ENCODE results near the gene PIP5K1B. TPM values are rescaled to one million over a fixed set of nuclear protein-coding genes. Genes with fewer than 3 reads are reported as not detected.
A peak's percentile ranks its signal among the peaks of the same experiment; 100 is the strongest.

PIP5K1B gene
- total and polyA plus RNA-seq, 4 experiments from 2014 or later, result 0.12 to 0.25 TPM; not detected in 2

DNA sequence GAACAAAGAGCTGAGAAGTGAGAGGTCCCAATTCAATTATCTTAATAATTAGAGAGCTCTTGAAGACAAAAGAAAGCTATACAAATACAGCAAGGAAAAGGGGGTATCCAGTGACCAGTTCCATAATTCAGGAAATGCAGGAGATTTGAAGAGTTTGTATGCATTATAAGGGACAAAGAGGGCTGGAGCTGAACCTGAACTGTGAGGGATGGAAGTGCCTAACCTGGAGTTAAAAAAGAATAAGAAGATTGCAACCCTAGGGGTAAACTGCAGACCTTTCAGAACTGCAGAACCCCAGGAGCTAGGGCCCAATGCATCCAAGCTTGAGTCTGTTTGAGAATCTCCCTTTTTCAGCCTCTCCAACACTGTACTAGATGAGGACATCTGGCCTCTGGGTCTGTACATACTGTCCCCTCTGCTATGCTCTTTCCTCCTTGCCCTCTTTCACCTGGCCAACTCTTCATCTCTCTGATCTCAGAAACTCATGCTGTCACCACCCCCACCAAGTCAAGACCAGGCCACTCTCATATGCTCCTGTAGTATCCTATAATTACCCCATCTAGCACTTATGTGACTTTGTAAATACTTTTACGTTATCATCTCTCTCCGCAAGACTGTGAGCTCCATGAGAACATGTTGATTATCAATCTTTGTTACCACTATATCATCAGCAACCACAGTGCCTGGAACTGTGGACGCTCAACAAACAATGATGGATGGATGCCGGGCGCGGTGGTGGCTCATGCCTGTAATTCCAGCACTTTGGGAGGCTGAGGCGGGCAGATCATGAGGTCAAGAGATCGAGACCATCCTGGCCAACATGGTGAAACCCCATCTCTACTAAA is 315.5 kb downstream of the PIP5K1B start:
- Histone ChIP-seq H3K9me3 (ENCODE audit: control insufficient read depth in 1 of 2, low read length in 2 of 2) (no peaks in the 10 kb centered on the region), H3K4me1 (ENCODE audit: insufficient read depth, low read length) (peaks cover 24% of the 10 kb centered on the region), H3K36me3 (ENCODE audit: insufficient read depth, low read length) (no peaks in the 10 kb centered on the region), H3K27me3 (ENCODE audit: insufficient read depth, low read length) (no peaks in the 10 kb centered on the region), H3K4me3 (ENCODE audit: low read length in 2 of 2) (no peak overlapping the region), H3K27ac (ENCODE audit: low read depth, low read length) (no peak overlapping the region)
- H3K27ac Mint-ChIP-seq, result peak overlapping the region; percentile 1 to 86 (median 68)
- CTCF ChIA-PET (ENCODE audit: partially characterized antibody), result interaction anchor here (0.9 to 2.8 kb wide), 12 partner anchors 8 to 437 kb away, joined by 3 to 40 read pairs (median 4); partner anchors contain the start of gene FXN
- H3K4me3 Mint-ChIP-seq, result peak overlapping the region in 6 of 8 donors; percentile 7 to 73 (median 58)
- H3K36me3 Mint-ChIP-seq, result no peaks in the 10 kb centered on the region
- intact Hi-C loops (cut with micrococcal nuclease), result loop anchor here (1.0 kb wide), 1 partner anchor 15 kb away; the partner anchor contains the start of gene FXN
- peaks cover 0 to 3% (median 0%) of the 10 kb centered on the region in 8 donors for H3K9me3 Mint-ChIP-seq
- peaks cover 17 to 35% (median 25%) of the 10 kb centered on the region in 4 donors for H3K4me1 Mint-ChIP-seq
- DNase-seq, result no peak
- H3K27me3 Mint-ChIP-seq, result no peaks in the 10 kb centered on the region
- POLR2A ChIA-PET (ENCODE audit: partially characterized antibody), result interaction anchor here (1.0 to 1.8 kb wide), 9 partner anchors 8 to 241 kb away, joined by 3 to 18 read pairs (median 6); partner anchors contain the start of gene FXN

DNA sequence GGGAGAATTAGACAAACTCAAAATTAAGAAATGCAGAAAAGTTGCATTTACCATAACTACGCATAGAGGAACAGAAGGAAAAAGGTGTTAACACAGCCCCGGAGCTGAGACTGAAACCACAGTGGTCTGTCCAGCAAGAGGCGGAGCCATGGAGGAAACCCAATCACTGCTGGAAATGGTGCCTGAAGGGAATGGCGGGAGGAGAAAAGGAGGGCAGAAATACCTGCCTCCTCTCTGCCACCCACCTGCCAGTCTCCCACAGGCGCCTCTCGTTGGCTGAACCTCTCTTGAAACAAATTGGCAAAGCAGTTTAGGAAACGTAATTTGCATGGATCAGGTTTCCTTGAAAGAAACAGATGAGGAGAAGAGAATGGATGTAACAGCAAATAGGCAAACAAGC is 318.6 kb downstream of the PIP5K1B start:
- H3K4me3 ChIP-seq (ENCODE audit: low read length in 2 of 2), result no peak overlapping the region
- Mint-ChIP-seq H3K4me3 (no peak overlapping the region), H3K27ac (peak overlapping the region in 1 of 7 donors; percentile 32), H3K9me3 (peaks cover 0 to 2% (median 0%) of the 10 kb centered on the region in 8 donors), H3K27me3 (no peaks in the 10 kb centered on the region), H3K4me1 (peaks cover 28 to 44% (median 37%) of the 10 kb centered on the region in 4 donors), H3K36me3 (no peaks in the 10 kb centered on the region)
- POLR2A ChIA-PET (ENCODE audit: partially characterized antibody), result interaction anchor here (2.6 kb wide), 1 partner anchor 12 kb away, joined by 14 read pairs; the partner anchor contains the start of gene FXN
- H3K36me3 ChIP-seq (ENCODE audit: insufficient read depth, low read length), result no peaks in the 10 kb centered on the region
- DNase-seq, result no peak
- no peak overlapping the region for H3K27ac ChIP-seq (ENCODE audit: low read depth, low read length)
- peaks cover 42% of the 10 kb centered on the region for H3K4me1 ChIP-seq (ENCODE audit: insufficient read depth, low read length)
- intact Hi-C loops (cut with micrococcal nuclease), result no loop called here
- no peaks in the 10 kb centered on the region for H3K27me3 ChIP-seq (ENCODE audit: insufficient read depth, low read length)
- no peaks in the 10 kb centered on the region for H3K9me3 ChIP-seq (ENCODE audit: control insufficient read depth in 1 of 2, low read length in 2 of 2)
- CTCF ChIA-PET (ENCODE audit: partially characterized antibody), result interaction anchor here (1.8 to 5.3 kb wide), 3 partner anchors 11 to 26 kb away, joined by 6 to 43 read pairs (median 7); partner anchors contain the start of gene FXN

DNA sequence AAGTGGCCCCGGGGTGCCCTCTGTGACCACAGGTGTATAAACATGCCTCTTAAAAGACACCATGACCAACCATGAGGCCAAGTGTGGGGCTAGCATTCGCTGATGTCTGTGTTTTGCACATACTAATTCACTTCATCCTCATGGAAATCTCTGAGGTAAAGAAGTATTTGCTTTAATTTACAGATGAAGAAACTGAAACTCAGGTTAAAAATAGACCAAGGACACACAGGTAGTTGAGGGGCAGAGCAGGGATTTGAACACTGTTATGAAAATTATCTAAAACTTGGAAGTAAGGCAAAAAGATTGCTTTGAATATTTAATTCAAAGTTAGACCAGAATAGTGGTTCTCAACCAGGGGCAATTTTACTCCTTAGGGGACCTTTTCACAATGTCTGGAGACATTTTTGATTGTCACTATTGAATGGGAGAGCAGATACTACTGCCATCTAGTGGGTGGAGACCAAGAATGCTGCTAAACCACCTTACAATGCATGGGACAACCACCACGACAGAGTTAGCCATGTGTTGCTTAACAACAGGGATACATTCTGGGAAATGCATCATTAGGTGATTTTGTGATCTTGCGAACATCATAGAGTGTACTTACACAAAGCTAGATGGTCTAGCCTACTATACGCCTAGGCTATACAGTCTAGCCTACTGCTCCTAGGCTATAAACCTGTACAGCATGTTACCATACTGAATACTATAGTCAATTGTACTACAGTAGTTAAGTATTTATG is 322.5 kb downstream of the PIP5K1B start:
- Histone ChIP-seq H3K9me3 (ENCODE audit: control insufficient read depth in 1 of 2, low read length in 2 of 2) (no peaks in the 10 kb centered on the region), H3K27me3 (ENCODE audit: insufficient read depth, low read length) (no peaks in the 10 kb centered on the region), H3K4me3 (ENCODE audit: low read length in 2 of 2) (no peak overlapping the region), H3K36me3 (ENCODE audit: insufficient read depth, low read length) (no peaks in the 10 kb centered on the region), H3K4me1 (ENCODE audit: insufficient read depth, low read length) (peaks cover 49% of the 10 kb centered on the region), H3K27ac (ENCODE audit: low read depth, low read length) (no peak overlapping the region)
- ChIA-PET CTCF (ENCODE audit: partially characterized antibody) (interaction anchor here (0.6 to 5.3 kb wide), 13 partner anchors 7 to 444 kb away, joined by 3 to 43 read pairs (median 4); partner anchors contain the start of gene FXN), POLR2A (ENCODE audit: partially characterized antibody) (interaction anchor here (1.4 to 1.9 kb wide), 2 partner anchors 8 to 247 kb away, joined by 3 to 5 read pairs; partner anchors contain the start of gene FXN)
- peak in 4 of 5 donors; percentile 56 to 63 (median 58) for DNase-seq
- peak overlapping the region in 4 of 8 donors; percentile 3 to 64 (median 35) for H3K4me3 Mint-ChIP-seq
- H3K4me1 Mint-ChIP-seq, result peaks cover 27 to 55% (median 41%) of the 10 kb centered on the region in 4 donors
- H3K9me3 Mint-ChIP-seq, result peaks cover 0 to 10% (median 6%) of the 10 kb centered on the region in 8 donors
- no peaks in the 10 kb centered on the region for H3K27me3 Mint-ChIP-seq
- peak overlapping the region in 5 of 7 donors; percentile 3 to 41 (median 18) for H3K27ac Mint-ChIP-seq
- intact Hi-C loops (cut with micrococcal nuclease), result loop anchor here (1.0 kb wide), 3 partner anchors 8 to 443 kb away; partner anchors contain the start of gene FXN
- H3K36me3 Mint-ChIP-seq, result no peaks in the 10 kb centered on the region

GRCh38 chr9:69028754-69029153 is 323.7 kb downstream of the PIP5K1B start:
- Histone ChIP-seq H3K27ac (ENCODE audit: low read depth, low read length) (no peak overlapping the region), H3K36me3 (ENCODE audit: insufficient read depth, low read length) (no peaks in the 10 kb centered on the region), H3K27me3 (ENCODE audit: insufficient read depth, low read length) (no peaks in the 10 kb centered on the region), H3K4me1 (ENCODE audit: insufficient read depth, low read length) (peaks cover 49% of the 10 kb centered on the region), H3K9me3 (ENCODE audit: control insufficient read depth in 1 of 2, low read length in 2 of 2) (no peaks in the 10 kb centered on the region), H3K4me3 (ENCODE audit: low read length in 2 of 2) (no peak overlapping the region)
- ChIA-PET CTCF (ENCODE audit: partially characterized antibody) (interaction anchor here (0.9 to 1.8 kb wide), 12 partner anchors 7 to 445 kb away, joined by 3 to 11 read pairs (median 4); partner anchors contain the start of gene FXN), POLR2A (ENCODE audit: partially characterized antibody) (interaction anchor here (1.6 to 1.9 kb wide), 2 partner anchors 8 to 248 kb away, joined by 5 read pairs; a partner anchor contains a TSS)
- peak; percentile 62 to 79 (median 65) for DNase-seq
- intact Hi-C loops (cut with micrococcal nuclease), result no loop called here
- H3K27me3 Mint-ChIP-seq, result no peaks in the 10 kb centered on the region
- no peaks in the 10 kb centered on the region for H3K36me3 Mint-ChIP-seq
- H3K4me1 Mint-ChIP-seq, result peaks cover 27 to 52% (median 41%) of the 10 kb centered on the region in 4 donors
- peaks cover 0 to 10% (median 6%) of the 10 kb centered on the region in 8 donors for H3K9me3 Mint-ChIP-seq
- H3K4me3 Mint-ChIP-seq, result peak overlapping the region in 7 of 8 donors; percentile 29 to 80 (median 60)
- peak overlapping the region in 6 of 7 donors; percentile 6 to 73 (median 40) for H3K27ac Mint-ChIP-seq

DNA sequence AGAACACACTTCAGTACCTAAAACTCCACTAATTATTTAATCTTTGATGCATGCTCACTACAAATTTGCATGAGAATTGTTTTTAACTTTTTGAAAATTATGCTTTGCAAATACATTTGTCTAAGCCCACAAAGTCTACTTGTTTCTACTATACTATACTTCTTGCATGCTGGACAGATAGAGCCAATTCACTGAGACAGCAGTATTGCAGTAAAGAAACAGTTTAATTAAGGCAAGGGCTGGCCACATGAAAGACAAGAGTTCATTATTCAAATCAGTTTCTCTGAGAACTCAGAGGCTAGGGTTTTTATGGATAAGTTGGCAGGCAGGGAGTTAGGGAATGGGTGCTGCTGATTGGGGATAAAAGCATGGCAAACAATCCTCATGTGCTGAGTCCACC is 324.5 kb downstream of the PIP5K1B start:
- H3K9me3 Mint-ChIP-seq, result peaks cover 0 to 10% (median 6%) of the 10 kb centered on the region in 8 donors
- H3K27ac ChIP-seq (ENCODE audit: low read depth, low read length), result no peak overlapping the region
- no peaks in the 10 kb centered on the region for H3K27me3 Mint-ChIP-seq
- H3K36me3 ChIP-seq (ENCODE audit: insufficient read depth, low read length), result no peaks in the 10 kb centered on the region
- no peak for DNase-seq
- intact Hi-C loops (cut with micrococcal nuclease), result no loop called here
- peak overlapping the region in 5 of 7 donors; percentile 2 to 36 (median 13) for H3K27ac Mint-ChIP-seq
- peaks cover 49% of the 10 kb centered on the region for H3K4me1 ChIP-seq (ENCODE audit: insufficient read depth, low read length)
- no peaks in the 10 kb centered on the region for H3K36me3 Mint-ChIP-seq
- H3K4me1 Mint-ChIP-seq, result peaks cover 27 to 52% (median 40%) of the 10 kb centered on the region in 4 donors
- ChIA-PET CTCF (ENCODE audit: partially characterized antibody) (interaction anchor here (0.9 to 1.8 kb wide), 4 partner anchors 9 to 149 kb away, joined by 3 to 11 read pairs (median 6); no protein-coding TSS in a partner anchor), POLR2A (ENCODE audit: partially characterized antibody) (interaction anchor here (0.5 to 1.6 kb wide), 2 partner anchors 9 to 368 kb away, joined by 3 to 5 read pairs; no protein-coding TSS in a partner anchor)
- H3K4me3 ChIP-seq (ENCODE audit: low read length in 2 of 2), result no peak overlapping the region
- peak overlapping the region in 4 of 8 donors; percentile 2 to 80 (median 48) for H3K4me3 Mint-ChIP-seq
- no peaks in the 10 kb centered on the region for H3K27me3 ChIP-seq (ENCODE audit: insufficient read depth, low read length)
- no peaks in the 10 kb centered on the region for H3K9me3 ChIP-seq (ENCODE audit: control insufficient read depth in 1 of 2, low read length in 2 of 2)

DNA sequence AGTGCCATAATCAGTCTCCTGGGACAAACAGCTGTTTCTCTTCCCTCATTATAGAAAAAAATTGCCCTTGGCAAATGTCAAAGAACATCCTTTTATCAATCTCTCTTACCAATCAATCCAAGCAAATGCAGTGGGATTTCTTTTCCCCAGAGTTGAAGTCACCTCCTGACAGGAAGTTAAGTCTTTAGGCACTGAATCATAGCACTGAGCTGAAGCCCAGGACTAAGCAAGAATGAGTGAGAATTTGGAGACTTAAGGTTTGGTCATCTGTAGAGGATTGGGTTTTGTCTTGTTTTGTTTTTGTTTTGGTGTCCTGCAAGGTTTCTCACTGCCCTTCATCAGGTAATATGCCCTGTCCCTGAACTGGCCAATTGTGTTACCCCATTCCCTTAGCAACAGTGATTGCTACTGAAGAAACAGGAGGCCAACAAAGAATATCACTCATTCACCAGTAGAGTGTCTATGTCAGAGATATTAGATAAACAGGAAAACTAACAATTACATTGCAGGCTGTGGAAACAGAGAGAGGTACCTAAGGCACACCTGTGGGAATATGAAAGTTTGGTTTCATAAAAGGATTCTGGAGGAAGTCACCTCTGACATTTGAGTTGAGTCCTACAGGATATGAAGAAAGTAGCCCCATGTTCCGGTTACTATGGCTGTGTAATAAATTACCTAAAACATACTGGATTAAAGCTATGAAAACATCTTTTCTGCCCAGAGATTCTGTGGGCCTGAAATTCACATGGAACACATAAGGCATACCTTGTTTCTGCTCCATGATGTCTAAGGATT is 326.0 kb downstream of the PIP5K1B start:
- H3K27ac Mint-ChIP-seq, result peak overlapping the region; percentile 11 to 84 (median 31)
- CTCF ChIA-PET (ENCODE audit: partially characterized antibody), result interaction anchor here (0.6 to 5.9 kb wide), 8 partner anchors 6 to 450 kb away, joined by 3 to 43 read pairs (median 5); no protein-coding TSS in a partner anchor
- no peak overlapping the region for H3K4me3 ChIP-seq (ENCODE audit: low read length in 2 of 2)
- no peaks in the 10 kb centered on the region for H3K9me3 ChIP-seq (ENCODE audit: control insufficient read depth in 1 of 2, low read length in 2 of 2)
- H3K4me1 Mint-ChIP-seq, result peaks cover 31 to 59% (median 42%) of the 10 kb centered on the region in 4 donors
- peaks cover 0 to 1% of the 10 kb centered on the region in 2 donors for H3K36me3 Mint-ChIP-seq
- POLR2A ChIA-PET (ENCODE audit: partially characterized antibody), result interaction anchor here (0.5 to 1.4 kb wide), 2 partner anchors 8 to 11 kb away, joined by 3 to 6 read pairs; no protein-coding TSS in a partner anchor
- no peaks in the 10 kb centered on the region for H3K36me3 ChIP-seq (ENCODE audit: insufficient read depth, low read length)
- no peak overlapping the region for H3K4me3 Mint-ChIP-seq
- peaks cover 55% of the 10 kb centered on the region for H3K4me1 ChIP-seq (ENCODE audit: insufficient read depth, low read length)
- no peak overlapping the region for H3K27ac ChIP-seq (ENCODE audit: low read depth, low read length)
- intact Hi-C loops (cut with micrococcal nuclease), result loop anchor here (10.0 kb wide), 1 partner anchor 1384 kb away; the partner anchor contains the start of gene KLF9
- no peak for DNase-seq
- H3K27me3 Mint-ChIP-seq, result no peaks in the 10 kb centered on the region
- H3K27me3 ChIP-seq (ENCODE audit: insufficient read depth, low read length), result no peaks in the 10 kb centered on the region
- H3K9me3 Mint-ChIP-seq, result peaks cover 0 to 10% (median 5%) of the 10 kb centered on the region in 8 donors

All from CD4-positive, alpha-beta memory T cell (primary cell).